GM12878 (cell line): ENCODE results near the gene ARHGAP12. TPM values are rescaled to one million over a fixed set of nuclear protein-coding genes. Genes with fewer than 3 reads are reported as not detected.

Experiments used
- ATAC-seq: fragments of 200-7000 bp; cut with Tn5 transposase; 3 replicates; pipeline ENCODE4 v1.9.1; 2020; ENCODE audit warnings: mild to moderate bottlenecking, moderate library complexity
- BruUV-seq: library from RNA; stranded (reverse); fragments of 400-500 nt; replicated peaks from 2 replicates; lab custom pipeline; 2021; lab: Mats Ljungman, UMichigan
- CTCF ChIA-PET: fragments of 300-600 bp; sonication (Branson Sonifier 250); formaldehyde crosslinking; extraction: SDS; loops from one replicate; lab custom pipeline; 2021; ENCODE audit warnings: inconsistent platforms; lab: Yijun Ruan, JAX
- POLR2A ChIA-PET: fragments of 350-600 bp; formaldehyde crosslinking; extraction: SDS; loops from one replicate; lab custom pipeline; 2021; ENCODE audit warnings: inconsistent platforms; lab: Charles Lee
- RAD21 ChIA-PET: fragments of 300-600 bp; sonication (Branson Sonifier 250); formaldehyde crosslinking; loops from one replicate; lab custom pipeline; 2023; ENCODE audit warnings: antibody characterized with exemption; ENCODE audit not compliant: unreplicated experiment; lab: Charles Lee
- SMC1A ChIA-PET: fragments of 300-600 bp; sonication (Branson Sonifier 250); formaldehyde crosslinking; loops from one replicate; lab custom pipeline; 2023; ENCODE audit not compliant: unreplicated experiment, uncharacterized antibody; lab: Charles Lee
- DNase-seq: peaks from one replicate; pipeline ENCODE4 v3.0.0-alpha.2; 2011; ENCODE audit warnings: low read depth, low spot score
- FAIRE-seq: peaks from 3 replicates; lab custom pipeline; 2011; peaks lifted over from hg19 to GRCh38; lab: Jason Lieb, UNC
- H2AFZ ChIP-seq: 2 replicates; pipeline ENCODE4 v1.6.0; 2011; ENCODE audit warnings: low read depth, low read length, control low read depth; ENCODE audit not compliant: control insufficient read depth
- H3K27ac ChIP-seq: 2 replicates; pipeline ENCODE4 v1.5.1; 2011; ENCODE audit warnings: control low read depth; ENCODE audit not compliant: control insufficient read depth, insufficient read depth
- H3K27me3 ChIP-seq, 2 experiments: replicated peaks in 1 of 2; 2 replicates each; pipeline versions ENCODE4 v1.6.0 to v1.6.1; 2011; ENCODE audit warnings: low read length in 1 of 2; ENCODE audit not compliant: control insufficient read depth in 2 of 2, insufficient read depth in 2 of 2
- H3K36me3 ChIP-seq, 2 experiments: 2 replicates each; pipeline ENCODE4 v1.5.1; 2011; ENCODE audit warnings: low read length in 1 of 2; ENCODE audit not compliant: control insufficient read depth in 2 of 2, insufficient read depth in 2 of 2
- H3K4me1 ChIP-seq: 2 replicates; pipeline ENCODE4 v1.6.1; 2011; ENCODE audit warnings: mild to moderate bottlenecking, low read length, moderate library complexity, mixed read lengths; ENCODE audit not compliant: control insufficient read depth, insufficient read depth
- H3K4me2 ChIP-seq: 2 replicates; pipeline ENCODE4 v1.6.0; 2011; ENCODE audit warnings: control low read depth; ENCODE audit not compliant: control insufficient read depth, insufficient read depth
- H3K4me3 ChIP-seq: fragments of 200-600 bp; sonication (generic); 2 replicates; pipeline ENCODE4 v1.5.1; 2016
- H3K79me2 ChIP-seq: 2 replicates; pipeline ENCODE4 v1.6.0; 2011; ENCODE audit warnings: low read length; ENCODE audit not compliant: control insufficient read depth, insufficient read depth
- H3K9ac ChIP-seq: 2 replicates; pipeline ENCODE4 v1.8.0; 2011; ENCODE audit warnings: low read length, control low read depth, mixed read lengths; ENCODE audit not compliant: control insufficient read depth, insufficient read depth
- H3K9me3 ChIP-seq: replicated peaks from 3 replicates; pipeline ENCODE4 v1.5.1; 2011; ENCODE audit warnings: mild to moderate bottlenecking, low read length; ENCODE audit not compliant: control insufficient read depth, insufficient read depth
- H4K20me1 ChIP-seq: 2 replicates; pipeline ENCODE4 v1.6.0; 2011; ENCODE audit not compliant: control insufficient read depth, insufficient read depth
- BMI1 ChIP-seq: fragments of 450-650 bp; IDR thresholded peaks from 2 replicates; pipeline ENCODE4 v1.6.1; 2016; ENCODE audit warnings: mild to moderate bottlenecking, moderate library complexity, borderline replicate concordance
- EZH2 ChIP-seq: IDR thresholded peaks from 2 replicates; pipeline ENCODE4 v1.6.1; 2012; ENCODE audit warnings: low read depth, mild to moderate bottlenecking, control low read depth, inconsistent platforms, low read length, borderline replicate concordance; ENCODE audit not compliant: control insufficient read depth
- IKZF2 ChIP-seq, 2 experiments: fragments of 450-650 bp; IDR thresholded peaks; 2 replicates each; pipeline ENCODE4 v1.6.1; 2017; ENCODE audit warnings: mild to moderate bottlenecking in 2 of 2, moderate library complexity in 2 of 2
- MTA2 ChIP-seq: fragments of 450-650 bp; IDR thresholded peaks from 2 replicates; pipeline ENCODE4 v1.6.1; 2016; ENCODE audit warnings: low read depth, mild to moderate bottlenecking, moderate library complexity
- MTA3 ChIP-seq: IDR thresholded peaks from 2 replicates; pipeline ENCODE4 v1.6.1; 2012; ENCODE audit warnings: low read length, inconsistent platforms, borderline replicate concordance
- NR2C2 ChIP-seq: IDR thresholded peaks from 2 replicates; pipeline ENCODE4 v1.6.1; 2011; ENCODE audit warnings: borderline replicate concordance, low read depth; ENCODE audit not compliant: control insufficient read depth, insufficient read length
- POU2F2 ChIP-seq: IDR thresholded peaks from 3 replicates; pipeline ENCODE4 v1.6.1; 2011; ENCODE audit warnings: low read depth, mild to moderate bottlenecking, low read length, borderline replicate concordance
- RUNX3 ChIP-seq: IDR thresholded peaks from 2 replicates; pipeline ENCODE4 v1.6.1; 2012; ENCODE audit warnings: low read length, inconsistent platforms
- SIX5 ChIP-seq: IDR thresholded peaks from 2 replicates; pipeline ENCODE4 v1.6.1; 2011; ENCODE audit warnings: mild to moderate bottlenecking, low read depth, low read length, moderate library complexity; ENCODE audit not compliant: severe bottlenecking
- SRF ChIP-seq, 2 experiments: IDR thresholded peaks; 2 replicates each; pipeline ENCODE4 v1.6.1; 2011; ENCODE audit warnings: low read depth in 2 of 2, low read length in 2 of 2, mild to moderate bottlenecking in 1 of 2, moderate library complexity in 1 of 2
- TBL1XR1 ChIP-seq: IDR thresholded peaks from 2 replicates; pipeline ENCODE4 v1.6.1; 2012; ENCODE audit warnings: low read depth, low read length, improper control_type of control experiment
- ZNF274 ChIP-seq: IDR thresholded peaks from one replicate; pipeline ENCODE4 v1.8.0; 2011; ENCODE audit not compliant: insufficient read length, insufficient read depth
- ZNF384 ChIP-seq: IDR thresholded peaks from 2 replicates; pipeline ENCODE4 v1.6.1; 2012; ENCODE audit warnings: low read depth, mild to moderate bottlenecking, low read length, improper control_type of control experiment, borderline replicate concordance
- WGBS: methylation state at CpG from one replicate; pipeline ENCODE4 v1.1.6; 2016; ENCODE audit warnings: low lambda C conversion rate; ENCODE audit not compliant: insufficient replicate concordance, insufficient coverage; ENCODE audit errors: missing lambda C conversion rate; 5-methylcytosine and 5-hydroxymethylcytosine counted together
- in situ Hi-C: fragments of 300-500 bp; cut with MboI; formaldehyde crosslinking; loops from 9 replicates; pipeline ENCODE4 v1.14.3; 2018; ENCODE audit warnings: mixed read lengths
- intact Hi-C: fragments of 100-400 bp; cut with micrococcal nuclease; formaldehyde crosslinking; loops from one replicate; pipeline ENCODE4 v1.14.2; 2022; ENCODE audit not compliant: unreplicated experiment
- polyA plus RNA-seq, 11 experiments: library from polyadenylated mRNA; depleted of rRNA in 4 of 11; unstranded in 6 of 11; stranded (reverse) in 5 of 11; fragments of >200 nt; fragmentation: Nextera tagmentation in 4 of 11; fragmentation: Illumina TruSeq in 1 of 11; extraction: Ambion mirVana in 4 of 11; extraction: Trizol in 1 of 11; gene quantifications; 1 replicate in 1 of 11; 2 replicates in 10 of 11; pipeline versions ENCODE4 v1.2.1 to v1.2.3, GENCODE V29; 2011 to 2016; ENCODE audit warnings: inconsistent platforms in 2 of 11, missing spikeins in 2 of 11, low read depth in 1 of 11
- total RNA-seq, 4 experiments: library from RNA; depleted of rRNA in 3 of 4; stranded (reverse); fragments of >200 nt in 3 of 4; fragmentation: Illumina TruSeq in 1 of 4; extraction: Trizol in 1 of 4; gene quantifications; 2 replicates each; pipeline versions ENCODE4 v1.2.1 to v1.2.3, GENCODE V29; 2013 to 2021
- TF ChIP-seq, protein P1 (sequence below): fragments of 150-350 bp; IDR thresholded peaks from 2 replicates; pipeline ENCODE4 v1.6.1; 2014; ENCODE audit warnings: mild to moderate bottlenecking, low read depth, low read length

Gene ARHGAP12
- total and polyA plus RNA-seq, 10 of the 15 experiments (the other 5 are each of a cell fraction or from before 2014, with no cell fraction given), result 5.4 to 15.6 (median 8.5) TPM

DNA sequence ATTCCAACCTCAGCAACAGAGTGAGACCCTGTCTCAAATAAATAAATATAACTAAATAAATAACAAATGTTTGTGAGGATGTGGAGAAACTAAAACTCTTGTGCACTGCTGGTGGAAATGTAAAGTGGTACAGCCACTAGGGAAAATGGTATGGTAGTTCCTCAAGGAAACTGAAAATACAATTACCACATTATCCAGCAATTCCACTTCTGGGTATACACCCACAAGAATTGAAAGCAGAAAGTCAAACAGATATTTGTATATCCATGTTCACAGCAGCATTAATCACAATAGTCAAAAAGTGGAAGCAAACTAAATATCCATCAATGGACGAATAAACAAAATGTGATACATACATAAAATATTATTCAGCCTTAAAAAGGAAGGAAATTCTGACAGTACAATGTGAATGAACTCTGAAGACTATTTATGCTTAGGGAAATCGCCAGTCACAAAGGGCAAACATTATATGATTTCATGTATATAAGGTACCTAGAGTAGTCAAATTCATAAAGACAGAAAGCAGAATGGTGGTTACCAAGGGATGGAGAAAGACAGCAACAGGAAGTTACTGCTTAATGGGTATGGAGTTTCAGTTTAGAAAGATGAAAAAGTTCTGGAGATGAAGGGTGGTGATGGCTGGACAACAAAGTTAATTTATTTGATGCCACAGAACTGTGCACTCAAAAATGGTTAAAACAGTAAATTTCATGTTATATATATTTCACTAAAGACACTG lies 9.8 kb downstream of the ARHGAP12 start:
- BruUV-seq, result no TSS peak
- H3K79me2 ChIP-seq, result peaks cover 36% of the 10 kb centered on the region
- intact Hi-C loops, result no loop called here

DNA sequence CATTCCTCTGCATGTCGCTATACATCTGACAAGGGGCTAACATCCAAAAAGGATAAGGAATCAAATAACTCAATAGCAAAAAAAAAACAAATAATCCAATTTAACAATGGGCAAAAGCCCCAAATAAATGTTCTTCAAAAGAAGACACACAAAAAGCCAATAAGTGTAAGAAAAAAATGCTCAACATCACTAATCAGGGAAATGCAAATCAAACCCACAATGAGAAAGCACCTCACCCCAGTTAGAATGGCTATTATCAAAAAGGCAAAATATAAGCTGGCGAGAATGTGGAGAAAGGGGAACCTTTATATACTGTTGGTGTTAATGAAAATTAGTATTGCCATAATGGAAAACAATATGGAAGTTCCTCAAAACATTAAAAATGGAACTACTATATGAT lies 14.3 kb downstream of the ARHGAP12 start:
- no peak overlapping the region for H2AFZ ChIP-seq
- CTCF ChIA-PET, result interaction anchor here (1.0 kb wide), 1 partner anchor 10 kb away, joined by 4 read pairs; no protein-coding TSS in a partner anchor
- H3K27ac ChIP-seq, result no peak overlapping the region
- ATAC-seq (peak; percentile 63), FAIRE-seq (no peak), DNase-seq (no peak)
- no peaks in the 10 kb centered on the region; the same call in 1 of the 2 replicates for H4K20me1 ChIP-seq
- no peak overlapping the region for H3K9ac ChIP-seq
- no peaks in the 10 kb centered on the region for H3K9me3 ChIP-seq
- peaks cover 10% of the 10 kb centered on the region for H3K4me1 ChIP-seq
- POLR2A ChIA-PET, result interaction anchor here (0.7 to 1.4 kb wide), 2 partner anchors 9 to 32 kb away, joined by 3 read pairs; no protein-coding TSS in a partner anchor
- H3K4me3 ChIP-seq, result no peak overlapping the region
- intact Hi-C loops, result no loop called here
- no peaks in the 10 kb centered on the region for H3K36me3 ChIP-seq
- 49% methylated on average over 2 of the region's 2 CpGs for WGBS
- no peak overlapping the region for H3K4me2 ChIP-seq
- SMC1A ChIA-PET, result interaction anchor here (1.1 to 1.4 kb wide), 3 partner anchors 15 to 53 kb away, joined by 4 read pairs; no protein-coding TSS in a partner anchor
- in situ Hi-C loops, result no loop called here
- RAD21 ChIA-PET, result interaction anchor here (3.3 kb wide), 1 partner anchor 52 kb away, joined by 9 read pairs; no protein-coding TSS in a partner anchor
- H3K79me2 ChIP-seq, result peaks cover 16% of the 10 kb centered on the region
- no TSS peak for BruUV-seq
- H3K27me3 ChIP-seq, result no peaks in the 10 kb centered on the region
- no peak for TF ChIP-seq SRF (IDR thresholded peaks at IDR 0.05; ENCODE audit: low read depth in 2 of 2, low read length in 2 of 2)
- TF ChIP-seq POU2F2, result peak; percentile 57; the same call in 1 of the 3 replicates
- TF ChIP-seq NR2C2, result no peak
- peak in 1 of 2 experiments; percentile 24; a peak in 1 of 4 replicates for TF ChIP-seq IKZF2 (IDR thresholded peaks at IDR 0.05)
- TF ChIP-seq ZNF274, result no peak
- TF ChIP-seq, protein P1, sequence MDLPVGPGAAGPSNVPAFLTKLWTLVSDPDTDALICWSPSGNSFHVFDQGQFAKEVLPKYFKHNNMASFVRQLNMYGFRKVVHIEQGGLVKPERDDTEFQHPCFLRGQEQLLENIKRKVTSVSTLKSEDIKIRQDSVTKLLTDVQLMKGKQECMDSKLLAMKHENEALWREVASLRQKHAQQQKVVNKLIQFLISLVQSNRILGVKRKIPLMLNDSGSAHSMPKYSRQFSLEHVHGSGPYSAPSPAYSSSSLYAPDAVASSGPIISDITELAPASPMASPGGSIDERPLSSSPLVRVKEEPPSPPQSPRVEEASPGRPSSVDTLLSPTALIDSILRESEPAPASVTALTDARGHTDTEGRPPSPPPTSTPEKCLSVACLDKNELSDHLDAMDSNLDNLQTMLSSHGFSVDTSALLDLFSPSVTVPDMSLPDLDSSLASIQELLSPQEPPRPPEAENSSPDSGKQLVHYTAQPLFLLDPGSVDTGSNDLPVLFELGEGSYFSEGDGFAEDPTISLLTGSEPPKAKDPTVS, result no peak
- peak; percentile 60 for TF ChIP-seq ZNF384
- TF ChIP-seq SIX5, result no peak
- no peak for TF ChIP-seq BMI1
- TF ChIP-seq TBL1XR1, result no peak
- peak; percentile 45 for TF ChIP-seq MTA2

More for the DNA sequence above, 9.8 kb downstream of the ARHGAP12 start:
- SMC1A ChIA-PET, result interaction anchor here (1.0 to 1.2 kb wide), 2 partner anchors 10 to 57 kb away, joined by 3 read pairs; no protein-coding TSS in a partner anchor
- no peaks in the 10 kb centered on the region for H4K20me1 ChIP-seq
- in situ Hi-C loops, result no loop called here
- ATAC-seq (peak; percentile 35), FAIRE-seq (no peak), DNase-seq (no peak)
- H3K27me3 ChIP-seq, result no peaks in the 10 kb centered on the region
- H3K4me2 ChIP-seq, result no peak overlapping the region
- no peak for TF ChIP-seq EZH2
- peak; percentile 45; the same call in 1 of the 2 replicates for TF ChIP-seq RUNX3
- no peak for TF ChIP-seq MTA3
- no peaks in the 10 kb centered on the region for H3K9me3 ChIP-seq
- H3K9ac ChIP-seq, result no peak overlapping the region
- POLR2A ChIA-PET, result no interaction called here
- CTCF ChIA-PET, result interaction anchor here (1.0 kb wide), 1 partner anchor 57 kb away, joined by 4 read pairs; no protein-coding TSS in a partner anchor
- H3K36me3 ChIP-seq, result no peaks in the 10 kb centered on the region
- WGBS, result 81% methylated on average over 2 of the region's 2 CpGs
- no peak overlapping the region for H3K27ac ChIP-seq
- H3K4me3 ChIP-seq, result no peak overlapping the region
- no peak overlapping the region for H2AFZ ChIP-seq
- RAD21 ChIA-PET, result no interaction called here
- H3K4me1 ChIP-seq, result peaks cover 32% of the 10 kb centered on the region
